Muscle layer of duodenum (tissue), 2 donors: ENCODE data around the gene OR2S2.

Source experiments
- H3K27ac ChIP-seq: one replicate; pipeline ENCODE4 v1.7.0; 2013; ENCODE audit warnings: mild to moderate bottlenecking, low read length
- H3K27me3 ChIP-seq: one replicate; pipeline ENCODE4 v1.7.0; 2013; ENCODE audit warnings: low read depth, mild to moderate bottlenecking, control low read depth, low read length
- H3K36me3 ChIP-seq, 2 donors: one replicate each; pipeline ENCODE4 v1.7.0; 2013; ENCODE audit warnings: low read length in 2 of 2, control low read depth in 1 of 2, mild to moderate bottlenecking in 1 of 2; ENCODE audit not compliant: insufficient read depth in 2 of 2, control insufficient read depth in 1 of 2
- H3K4me1 ChIP-seq, 2 donors: one replicate each; pipeline ENCODE4 v1.7.0; 2013; ENCODE audit warnings: low read length in 2 of 2, mild to moderate bottlenecking in 2 of 2, control low read depth in 1 of 2, moderate library complexity in 1 of 2; ENCODE audit not compliant: insufficient read depth in 2 of 2, control insufficient read depth in 1 of 2
- H3K4me3 ChIP-seq, 2 donors: one replicate each; pipeline ENCODE4 v1.7.0; 2013; ENCODE audit warnings: low read length in 2 of 2, low read depth in 1 of 2, mild to moderate bottlenecking in 1 of 2
- H3K9me3 ChIP-seq, 2 donors: one replicate each; pipeline ENCODE4 v1.7.0; 2013; ENCODE audit warnings: low read length in 2 of 2, control low read depth in 1 of 2, mild to moderate bottlenecking in 1 of 2; ENCODE audit not compliant: control insufficient read depth in 1 of 2
- donor health status: healthy.

The OR2S2 gene

GRCh38 chr9:35960039-35960655, 2.2 kb upstream of the OR2S2 start:
- no peak overlapping the region for H3K27ac ChIP-seq
- H3K9me3 ChIP-seq = no peaks in the 10 kb centered on the region
- peaks cover 0 to 10% of the 10 kb centered on the region in 2 donors for H3K4me1 ChIP-seq
- H3K27me3 ChIP-seq = no peaks in the 10 kb centered on the region
- no peak overlapping the region for H3K4me3 ChIP-seq
- no peaks in the 10 kb centered on the region for H3K36me3 ChIP-seq

DNA sequence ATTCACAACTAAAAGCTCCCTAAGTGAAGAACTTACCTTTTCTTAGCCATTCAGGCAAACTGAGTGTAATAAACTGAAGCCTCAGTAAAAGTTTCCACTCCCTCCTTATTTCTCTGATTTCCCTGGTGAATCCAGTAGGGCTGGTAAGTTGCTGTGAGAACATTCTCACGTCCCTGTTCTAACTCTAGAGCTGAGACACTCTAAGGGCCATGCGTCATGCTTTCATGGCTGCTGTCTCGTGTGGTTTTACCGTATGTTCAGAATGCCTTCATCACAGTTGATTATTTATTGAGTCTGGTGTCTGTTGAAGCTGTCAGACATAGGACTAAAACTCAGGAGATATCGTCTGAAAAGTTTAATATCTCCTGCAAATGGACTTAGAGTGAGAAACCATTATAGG, 1.3 kb downstream of the OR2S2 start:
- no peak overlapping the region for H3K27ac ChIP-seq
- no peaks in the 10 kb centered on the region for H3K27me3 ChIP-seq
- H3K4me1 ChIP-seq = no peaks in the 10 kb centered on the region
- no peak overlapping the region for H3K4me3 ChIP-seq
- no peaks in the 10 kb centered on the region for H3K36me3 ChIP-seq
- no peaks in the 10 kb centered on the region for H3K9me3 ChIP-seq

DNA sequence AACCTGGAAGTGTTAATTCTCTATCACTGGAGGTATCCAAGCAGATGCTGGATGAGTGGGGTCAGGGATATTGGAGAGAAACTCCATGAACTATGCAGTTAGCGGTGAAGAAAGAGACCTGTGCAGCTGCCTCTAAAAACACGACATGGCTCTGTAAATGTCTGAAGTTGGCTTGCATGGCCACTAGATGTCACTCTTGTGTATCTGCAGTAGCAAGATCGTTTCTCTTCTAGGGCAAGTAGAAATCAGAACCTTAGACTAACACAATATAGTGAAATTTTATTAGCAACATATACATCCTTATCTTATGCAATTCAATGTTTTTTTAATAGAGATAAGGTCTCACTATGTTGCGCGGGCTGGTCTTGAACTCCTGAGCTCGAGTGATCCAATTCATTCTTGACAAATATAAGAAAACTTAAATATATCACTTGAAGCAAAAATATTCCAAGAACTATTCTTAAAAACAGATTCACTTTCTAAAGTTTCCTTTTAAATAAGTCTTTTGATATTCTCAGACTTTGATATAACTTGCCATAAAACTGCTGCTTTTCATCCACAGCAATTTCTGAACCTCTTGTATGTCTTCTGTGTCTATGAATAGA, 2.9 kb downstream of the OR2S2 start:
- Histone ChIP-seq H3K4me1 (no peaks in the 10 kb centered on the region), H3K4me3 (no peak overlapping the region), H3K27ac (no peak overlapping the region), H3K36me3 (no peaks in the 10 kb centered on the region), H3K9me3 (no peaks in the 10 kb centered on the region), H3K27me3 (no peaks in the 10 kb centered on the region)

DNA sequence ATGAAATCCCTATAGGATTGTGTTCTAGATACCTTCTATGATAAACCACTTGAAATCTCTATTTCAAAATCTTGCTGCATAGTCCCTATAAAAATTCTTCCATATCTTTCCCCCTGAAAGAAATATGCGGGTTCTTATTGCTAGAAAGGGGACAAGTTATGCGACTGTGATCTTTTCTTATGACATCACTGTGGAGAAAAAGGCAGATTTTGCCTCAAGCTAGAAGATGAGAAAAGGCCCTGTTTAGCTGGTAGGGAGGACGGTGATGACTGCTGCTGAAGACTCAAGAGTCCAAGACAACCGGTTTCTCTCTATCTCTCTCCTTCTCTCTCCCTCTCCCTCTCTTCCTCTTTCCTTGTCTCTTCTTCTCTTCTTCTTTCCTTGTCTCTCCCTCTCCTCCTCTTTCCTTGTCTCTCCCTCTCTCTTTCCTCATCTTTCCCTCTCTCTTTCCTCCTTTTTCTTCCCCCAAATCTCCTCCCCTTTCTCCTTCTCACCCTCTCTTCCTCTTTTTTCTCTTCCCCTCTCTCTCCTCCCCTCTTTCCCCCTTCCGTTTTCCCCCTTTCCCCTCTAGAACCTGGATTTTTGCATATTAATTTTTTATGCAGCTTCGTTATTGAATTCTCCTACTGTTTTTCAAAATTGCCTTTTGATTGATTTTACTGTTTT, 5.3 kb downstream of the OR2S2 start:
- Histone ChIP-seq H3K36me3 (no peaks in the 10 kb centered on the region), H3K27ac (no peak overlapping the region), H3K4me3 (no peak overlapping the region), H3K27me3 (no peaks in the 10 kb centered on the region), H3K4me1 (no peaks in the 10 kb centered on the region), H3K9me3 (no peaks in the 10 kb centered on the region)

DNA sequence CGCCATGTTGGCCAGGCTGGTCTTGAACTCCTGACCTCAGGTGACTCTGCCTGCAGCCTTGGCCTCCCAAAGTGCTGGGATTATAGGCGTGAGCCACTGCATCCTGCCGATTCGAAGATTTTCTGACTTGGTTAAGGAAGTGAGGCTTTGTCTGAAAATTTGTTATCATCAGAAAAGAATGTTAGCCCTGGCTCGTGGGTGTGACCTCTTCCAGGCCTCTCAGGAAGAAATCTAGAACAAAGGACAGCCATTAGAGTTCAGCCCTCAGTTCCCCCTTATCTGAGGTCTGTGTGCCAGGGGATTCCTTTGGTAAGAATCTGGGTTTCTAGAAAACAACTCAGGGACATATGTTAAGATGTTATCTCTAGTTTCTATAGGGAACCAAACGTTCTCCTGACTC, 6.2 kb downstream of the OR2S2 start:
- no peak overlapping the region for H3K27ac ChIP-seq
- no peaks in the 10 kb centered on the region for H3K27me3 ChIP-seq
- H3K36me3 ChIP-seq = no peaks in the 10 kb centered on the region
- H3K4me3 ChIP-seq = no peak overlapping the region
- no peaks in the 10 kb centered on the region for H3K4me1 ChIP-seq
- H3K9me3 ChIP-seq = no peaks in the 10 kb centered on the region

DNA sequence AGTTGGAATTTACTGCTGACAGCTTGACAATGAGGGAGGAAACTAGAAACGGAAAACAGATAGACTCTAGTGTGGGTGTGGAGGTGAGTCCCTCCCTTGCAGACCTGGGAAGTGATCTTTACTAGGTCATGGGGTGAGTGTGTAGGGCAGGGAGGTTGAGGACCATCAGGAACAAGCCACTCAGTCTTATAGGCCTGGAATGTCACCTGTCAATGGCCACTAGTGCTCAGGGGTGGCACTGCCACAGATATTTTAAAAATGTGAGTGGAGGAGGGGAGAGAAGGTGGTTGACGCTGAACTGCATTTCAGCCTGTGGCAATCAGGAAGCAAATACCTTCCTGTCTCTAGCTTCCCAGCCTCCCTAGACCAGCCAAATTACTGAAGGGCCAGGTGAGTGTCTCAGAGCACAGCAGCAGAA, 9.0 kb downstream of the OR2S2 start:
- Histone ChIP-seq H3K4me1 (peaks cover 0 to 3% of the 10 kb centered on the region in 2 donors), H3K27ac (no peak overlapping the region), H3K36me3 (no peaks in the 10 kb centered on the region), H3K27me3 (no peaks in the 10 kb centered on the region), H3K9me3 (no peaks in the 10 kb centered on the region), H3K4me3 (no peak overlapping the region)

DNA sequence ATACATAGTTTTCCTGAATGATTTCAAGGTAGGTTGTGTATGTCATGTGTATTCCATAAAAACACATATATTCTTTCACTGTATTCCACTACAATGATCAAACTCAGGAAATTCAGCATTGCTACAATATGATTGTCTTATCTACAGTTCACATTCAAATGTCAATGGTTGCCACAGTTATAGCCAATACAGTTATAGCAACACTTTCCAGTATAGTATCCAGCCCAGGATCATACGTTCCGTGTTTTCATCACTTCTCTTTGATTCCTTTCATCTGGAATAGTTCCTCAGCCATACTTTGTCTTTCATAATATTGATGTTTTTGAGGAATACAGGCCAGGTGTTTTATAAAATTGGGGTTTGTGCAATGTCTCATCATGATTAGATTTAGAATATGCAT, 9.5 kb downstream of the OR2S2 start:
- Histone ChIP-seq H3K4me1 (peaks cover 0 to 3% of the 10 kb centered on the region in 2 donors), H3K27me3 (no peaks in the 10 kb centered on the region), H3K9me3 (no peaks in the 10 kb centered on the region), H3K36me3 (no peaks in the 10 kb centered on the region), H3K4me3 (no peak overlapping the region), H3K27ac (no peak overlapping the region)

DNA sequence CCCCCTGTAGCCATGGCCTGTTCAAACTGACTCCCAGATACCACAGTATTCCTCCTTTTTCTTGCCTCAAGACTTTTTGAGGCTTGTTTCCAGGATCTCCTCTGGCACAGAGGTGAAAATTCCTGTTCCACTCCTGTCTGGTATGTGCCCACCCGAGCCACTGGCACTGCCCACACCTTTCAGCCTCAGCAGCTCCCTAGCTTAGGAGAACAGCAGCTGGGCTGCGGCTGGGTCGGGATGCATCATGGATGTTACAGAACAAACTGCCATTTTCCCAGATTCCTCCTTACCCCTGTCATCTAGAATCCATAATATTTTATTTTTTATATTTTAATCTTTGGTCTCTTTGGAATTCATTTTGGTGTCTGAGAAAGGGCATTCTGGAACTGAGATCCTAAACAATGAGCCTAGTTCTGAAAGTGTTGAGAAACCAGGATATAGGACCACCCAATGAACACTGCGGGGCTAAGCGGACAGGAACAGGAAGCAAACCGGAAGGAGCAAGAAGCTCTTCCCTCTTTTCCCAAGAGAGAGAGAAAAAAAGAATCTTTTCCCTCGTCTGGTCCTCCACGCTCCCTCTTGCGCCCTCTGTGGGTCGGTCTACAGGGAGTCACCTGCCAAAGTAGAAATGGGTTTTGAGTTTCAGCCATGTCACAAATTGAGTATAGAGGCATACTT, 12.5 kb downstream of the OR2S2 start:
- no peaks in the 10 kb centered on the region for H3K9me3 ChIP-seq
- H3K27ac ChIP-seq = no peak overlapping the region
- peak overlapping the region in 1 of 2 donors; percentile 21 for H3K4me3 ChIP-seq
- H3K36me3 ChIP-seq = no peaks in the 10 kb centered on the region
- H3K27me3 ChIP-seq = no peaks in the 10 kb centered on the region
- H3K4me1 ChIP-seq = peaks cover 0 to 3% of the 10 kb centered on the region in 2 donors

DNA sequence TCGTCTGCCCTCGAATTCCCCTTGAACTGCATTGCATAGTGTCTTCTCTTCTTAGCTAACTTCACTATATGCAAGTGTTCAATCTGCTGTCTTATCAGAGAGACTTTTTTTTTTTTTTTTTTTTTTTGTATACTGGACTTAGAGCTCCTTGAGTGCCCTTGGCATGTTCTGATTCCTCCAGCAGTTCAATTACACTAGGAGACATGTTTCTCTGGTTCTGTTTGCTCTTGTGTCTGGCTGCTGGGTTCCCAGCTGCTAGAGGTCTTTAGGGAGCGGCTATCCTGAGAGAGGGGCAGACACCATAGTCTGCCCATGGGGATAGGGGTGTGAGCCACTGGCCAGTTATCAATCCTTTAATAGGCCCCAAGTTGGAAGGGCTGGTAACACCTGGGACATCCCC, 13.1 kb downstream of the OR2S2 start:
- Histone ChIP-seq H3K36me3 (no peaks in the 10 kb centered on the region), H3K4me3 (no peak overlapping the region), H3K9me3 (no peaks in the 10 kb centered on the region), H3K27me3 (no peaks in the 10 kb centered on the region), H3K27ac (no peak overlapping the region), H3K4me1 (peaks cover 0 to 3% of the 10 kb centered on the region in 2 donors)

GRCh38 chr9:35944173-35944572, 13.8 kb downstream of the OR2S2 start:
- H3K4me1 ChIP-seq = peaks cover 0 to 3% of the 10 kb centered on the region in 2 donors

DNA sequence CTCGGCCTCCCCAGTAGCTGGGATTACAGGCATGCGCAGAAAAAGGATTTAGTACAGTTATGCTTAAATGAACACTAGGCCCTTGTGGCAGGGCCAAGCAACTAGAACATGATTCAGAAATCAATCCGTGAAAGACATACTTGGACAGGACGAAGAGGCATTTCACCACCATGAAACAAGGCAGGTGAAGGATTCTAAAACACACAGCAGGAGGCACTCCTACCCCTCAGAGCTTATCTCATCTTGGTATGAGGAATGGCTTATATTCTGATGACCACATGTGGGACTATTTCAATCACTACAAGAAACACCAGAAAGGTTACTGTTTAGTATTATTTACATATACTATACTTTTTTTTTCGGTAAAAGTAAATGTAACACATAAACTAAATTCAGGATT, 15.7 kb downstream of the OR2S2 start:
- no peak overlapping the region for H3K4me3 ChIP-seq
- H3K27ac ChIP-seq = no peak overlapping the region
- no peaks in the 10 kb centered on the region for H3K36me3 ChIP-seq
- H3K27me3 ChIP-seq = no peaks in the 10 kb centered on the region
- H3K9me3 ChIP-seq = no peaks in the 10 kb centered on the region
- peaks cover 0 to 3% of the 10 kb centered on the region in 2 donors for H3K4me1 ChIP-seq

More at GRCh38 chr9:35944173-35944572, 13.8 kb downstream of the OR2S2 start:
- Histone ChIP-seq H3K9me3 (no peaks in the 10 kb centered on the region), H3K27ac (no peak overlapping the region), H3K4me3 (no peak overlapping the region), H3K27me3 (no peaks in the 10 kb centered on the region), H3K36me3 (no peaks in the 10 kb centered on the region)
